Heart right ventricle (tissue), 16 donors: ENCODE results near the gene DUSP16. TPM values are rescaled to one million over a fixed set of nuclear protein-coding genes. Genes with fewer than 3 reads are reported as not detected.
A peak's percentile ranks its signal among the peaks of the same experiment; 100 is the strongest.

Source experiments
- ATAC-seq, 8 donors: fragments of 200-7000 bp; cut with Tn5 transposase; one replicate each; pipeline ENCODE4 v1.9.1; 2020; ENCODE audit warnings: mild to moderate bottlenecking in 8 of 8, moderate library complexity in 8 of 8, moderate number of reproducible peaks in 1 of 8
- DNase-seq, 2 donors: peaks; one replicate each; pipeline ENCODE4 v3.0.0-alpha.2; 2020
- H3K27ac ChIP-seq, 10 donors: fragments of 200-600 bp; sonication (generic) in 2 of 10; one replicate each; pipeline versions ENCODE4 v1.5.0 to v1.8.0; 2020 to 2022; ENCODE audit warnings: mild to moderate bottlenecking in 3 of 10
- H3K27me3 ChIP-seq, 7 donors: fragments of 200-600 bp; one replicate each; pipeline ENCODE4 v1.8.0; 2021 to 2022; ENCODE audit warnings: mild to moderate bottlenecking in 2 of 7
- H3K36me3 ChIP-seq, 9 donors: fragments of 200-600 bp; sonication (generic) in 1 of 9; one replicate each; pipeline versions ENCODE4 v1.5.0 to v1.8.0; 2020 to 2022; ENCODE audit warnings: mild to moderate bottlenecking in 2 of 9
- H3K4me1 ChIP-seq, 9 donors: fragments of 200-600 bp; sonication (generic) in 1 of 9; one replicate each; pipeline versions ENCODE4 v1.5.0 to v1.8.0; 2020 to 2022; ENCODE audit warnings: mild to moderate bottlenecking in 4 of 9
- H3K4me3 ChIP-seq, 10 donors: fragments of 200-600 bp; sonication (generic) in 2 of 10; one replicate each; pipeline versions ENCODE4 v1.5.0 to v1.8.0; 2020 to 2022; ENCODE audit warnings: mild to moderate bottlenecking in 7 of 10, moderate library complexity in 2 of 10
- H3K9me3 ChIP-seq, 11 donors: fragments of 200-600 bp in 10 of 11; sonication (generic) in 2 of 11; one replicate each; pipeline versions ENCODE4 v1.5.0 to v1.8.0; 2013 to 2022; ENCODE audit warnings: mild to moderate bottlenecking in 2 of 11, control low read depth in 1 of 11, moderate library complexity in 1 of 11
- CTCF ChIP-seq, 9 donors: fragments of 200-600 bp; sonication (generic) in 2 of 9; IDR thresholded peaks; one replicate each; pipeline versions ENCODE4 v1.5.0 to v1.8.0; 2021 to 2022; ENCODE audit warnings: antibody characterized with exemption in 9 of 9, mild to moderate bottlenecking in 5 of 9, moderate library complexity in 1 of 9
- WGBS, 2 donors: extraction: QIAGEN DNeasy Blood & Tissue Kit; methylation state at CpG; one replicate each; pipeline ENCODE4 v1.1.7; 2013; ENCODE audit warnings: inconsistent platforms in 1 of 2; 5-methylcytosine and 5-hydroxymethylcytosine counted together
- intact Hi-C, 10 donors: fragments of 100-400 bp; cut with DNase I; formaldehyde crosslinking; loops; one replicate each; pipeline versions ENCODE4 v1.11.1 to v1.14.2; 2022
- polyA plus RNA-seq, 2 donors: library from polyadenylated mRNA; stranded (reverse); fragments of 200-250 nt; gene quantifications; one replicate each; pipeline ENCODE4 v1.2.3, GENCODE V29; 2013
- total RNA-seq, 10 donors: library from RNA; stranded (reverse); fragmentation: NEBNext Ultra II Directional in 3 of 10; extraction: Animal tissue kit (Norgen Biotek cat#: 25700) in 3 of 10; gene quantifications; one replicate each; pipeline versions ENCODE4 v1.2.1 to v1.2.4, GENCODE V29; 2021 to 2023
- donor health status: Arrhythmogenic right ventricular cardiomyopathy.
- donor health status: ischemic (EF 13 %, LVEDD 7.1; RV severe dilation, severe dysfunction).
- donor health status: healthy with polysubstance abuse.
- donor health status: DM: no; HTN: yes; CAD: no.
- donor health status: DM: no; HTN: no; CAD: no.
- donor health status: ischemic (EF 25% LVEDD 6.9; RV normal size, moderate dysfunction).
- donor health status: ischemic (EF 25% LVEDD 5.7; RV mildly dilated, moderate dysfunction).
- donor health status: healthy.
- donor health status: DM: yes; HTN: yes; CAD: no.
- donor health status: Ischemic cardiomyopathy.
- donor health status: ischemic (EF 35%, LVEDD 5.7; RV mildly dilated, moderate dysfunction).
- donor health status: nonischemic (EF 11% LVEDD 7.7; RV severe dilation, severe dysfunction).
- donor health status: DM: yes; HTN: yes; CAD: no.
- donor health status: PGD.
- donor health status: ischemic (EF 29% LVEDD 5.4; RV normal size, mild dysfunction).
- donor health status: nonischemic (EF 23%, LVEDD 6.1; RV moderate dilation, normal function).

Gene DUSP16
- total and polyA plus RNA-seq, 12 donors = 2.6 to 21.7 (median 15.8) TPM

GRCh38 chr12:12467264-12467663, 95.4 kb downstream of the DUSP16 start:
- TF ChIP-seq CTCF (IDR thresholded peaks at IDR 0.05) = no peak
- no peaks in the 10 kb centered on the region for H3K27me3 ChIP-seq
- no peak for ATAC-seq
- 93 to 95% methylated on average over 6 of the region's 6 CpGs for WGBS, 2 donors
- peaks cover 0 to 41% (median 4%) of the 10 kb centered on the region in 9 donors for H3K36me3 ChIP-seq
- H3K9me3 ChIP-seq = no peaks in the 10 kb centered on the region
- peak overlapping the region in 1 of 10 donors; percentile 80 for H3K27ac ChIP-seq
- intact Hi-C loops = no loop called here
- peaks cover 0 to 31% (median 0%) of the 10 kb centered on the region in 9 donors for H3K4me1 ChIP-seq
- no peak overlapping the region for H3K4me3 ChIP-seq
- DNase-seq = no peak

GRCh38 chr12:12466157-12466556, 96.5 kb downstream of the DUSP16 start:
- ATAC-seq = no peak
- 82 to 85% methylated on average over 7 of the region's 7 CpGs for WGBS, 2 donors
- intact Hi-C loops = no loop called here

GRCh38 chr12:12465522-12465921, 97.1 kb downstream of the DUSP16 start:
- intact Hi-C loops = no loop called here
- DNase-seq = no peak
- WGBS, 2 donors = 91 to 97% methylated on average over 20 of the region's 20 CpGs
- H3K4me1 ChIP-seq = peaks cover 0 to 34% (median 0%) of the 10 kb centered on the region in 9 donors
- no peak for ATAC-seq
- no peak overlapping the region for H3K4me3 ChIP-seq
- H3K27ac ChIP-seq = peak overlapping the region in 1 of 10 donors; percentile 73
- H3K27me3 ChIP-seq = no peaks in the 10 kb centered on the region
- no peaks in the 10 kb centered on the region for H3K9me3 ChIP-seq
- H3K36me3 ChIP-seq = peaks cover 0 to 41% (median 4%) of the 10 kb centered on the region in 9 donors
- no peak for TF ChIP-seq CTCF (IDR thresholded peaks at IDR 0.05)

More at GRCh38 chr12:12466157-12466556, 96.5 kb downstream of the DUSP16 start:
- Histone ChIP-seq H3K4me1 (peaks cover 0 to 34% (median 0%) of the 10 kb centered on the region in 9 donors), H3K27me3 (no peaks in the 10 kb centered on the region), H3K27ac (peak overlapping the region in 1 of 10 donors; percentile 80), H3K4me3 (no peak overlapping the region), H3K36me3 (peaks cover 0 to 41% (median 4%) of the 10 kb centered on the region in 9 donors), H3K9me3 (no peaks in the 10 kb centered on the region)
- no peak for DNase-seq
- no peak for TF ChIP-seq CTCF (IDR thresholded peaks at IDR 0.05)

- intact Hi-C loops = no loop called here
- WGBS, 2 donors = 92 to 96% methylated on average over 5 of the region's 5 CpGs
- no peak for ATAC-seq
These were observed 100.7 kb downstream of the DUSP16 start for GRCh38 chr12:12461923-12462315.

More at GRCh38 chr12:12461923-12462315, 100.7 kb downstream of the DUSP16 start:
- Histone ChIP-seq H3K27ac (no peak overlapping the region), H3K36me3 (peaks cover 0 to 20% (median 4%) of the 10 kb centered on the region in 9 donors), H3K9me3 (no peaks in the 10 kb centered on the region), H3K27me3 (no peaks in the 10 kb centered on the region), H3K4me1 (peaks cover 0 to 28% (median 0%) of the 10 kb centered on the region in 9 donors), H3K4me3 (no peak overlapping the region)
- DNase-seq = no peak
- TF ChIP-seq CTCF (IDR thresholded peaks at IDR 0.05) = no peak
